Hematopoietic multipotent progenitor cell treated with erythropoietin and hydrocortisone succinate and interleukin-3 and kit ligand, for 15 days (in vitro differentiated cells): ENCODE results near the gene CIPC.

Experiments used
- DNase-seq: peaks from one replicate; pipeline ENCODE4 v3.0.0-alpha.2; 2015; ENCODE audit warnings: low spot score

CIPC gene

GRCh38 chr14:77126461-77126990 lies 28.5 kb downstream of the CIPC start:
- no peak for DNase-seq

- DNase-seq = no peak
Measured at GRCh38 chr14:77128414-77128891, 30.4 kb downstream of the CIPC start.

GRCh38 chr14:77130386-77130785 lies 32.3 kb downstream of the CIPC start:
- no peak for DNase-seq

- no peak for DNase-seq
Measured at GRCh38 chr14:77131206-77131605, 33.1 kb downstream of the CIPC start.

GRCh38 chr14:77131871-77132486 lies 33.9 kb downstream of the CIPC start:
- no peak for DNase-seq

- no peak for DNase-seq
Measured at GRCh38 chr14:77133720-77134338, 35.8 kb downstream of the CIPC start.

- no peak for DNase-seq
Measured at GRCh38 chr14:77139022-77139421, 41.0 kb downstream of the CIPC start.

- no peak for DNase-seq
Measured at GRCh38 chr14:77139540-77140358, 41.7 kb downstream of the CIPC start.

GRCh38 chr14:77140359-77141213 lies 42.5 kb downstream of the CIPC start:
- no peak for DNase-seq

- DNase-seq = no peak
Measured at GRCh38 chr14:77141214-77142004, 43.4 kb downstream of the CIPC start, which contains the start of gene ZDHHC22. ZDHHC22 (minus strand) TSS chr14:77141791; CDS start chr14:77139738, 2,053 bp downstream.

- DNase-seq = no peak
Measured at GRCh38 chr14:77142005-77142800, 44.1 kb downstream of the CIPC start.

GRCh38 chr14:77143071-77143470 lies 45.0 kb downstream of the CIPC start:
- no peak for DNase-seq

- no peak for DNase-seq
Measured at GRCh38 chr14:77144412-77145115, 46.5 kb downstream of the CIPC start.

- DNase-seq = no peak
Measured at GRCh38 chr14:77145975-77146740, 48.1 kb downstream of the CIPC start.

- no peak for DNase-seq
Measured at GRCh38 chr14:77148510-77149231, 50.6 kb downstream of the CIPC start.

- peak; percentile 9 for DNase-seq
Measured at GRCh38 chr14:77151245-77151644, 53.2 kb downstream of the CIPC start.

- peak; percentile 41 for DNase-seq
Measured at GRCh38 chr14:77151918-77152588, 54.0 kb downstream of the CIPC start.
